HuH-7.5 (cell line): ENCODE measurements around the gene CHST11.

Experiments used
- DNase-seq: peaks from one replicate; pipeline ENCODE4 v3.0.0; 2011; ENCODE audit warnings: low spot score

CHST11 gene

DNA sequence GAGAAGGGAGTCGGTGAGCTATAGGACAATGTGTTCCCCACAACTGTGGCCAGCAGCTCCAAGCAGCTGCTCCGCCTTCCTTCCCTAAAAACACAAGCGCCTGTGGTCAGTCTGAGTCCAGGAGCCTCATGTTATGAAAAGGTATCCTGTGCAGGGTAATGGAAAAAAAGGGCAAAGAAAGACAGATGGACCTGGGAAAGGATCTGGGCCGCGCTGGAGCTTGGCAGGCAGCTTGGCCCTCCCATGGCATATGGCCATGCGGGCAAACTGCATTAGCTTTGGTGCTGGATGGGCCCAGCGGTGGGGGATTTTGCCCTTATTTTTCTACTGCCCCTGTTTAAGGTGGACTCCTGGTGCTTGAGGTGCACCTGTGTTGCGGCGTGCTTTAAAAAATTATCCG lies 23.7 kb upstream of the CHST11 start:
- no peak for DNase-seq

DNA sequence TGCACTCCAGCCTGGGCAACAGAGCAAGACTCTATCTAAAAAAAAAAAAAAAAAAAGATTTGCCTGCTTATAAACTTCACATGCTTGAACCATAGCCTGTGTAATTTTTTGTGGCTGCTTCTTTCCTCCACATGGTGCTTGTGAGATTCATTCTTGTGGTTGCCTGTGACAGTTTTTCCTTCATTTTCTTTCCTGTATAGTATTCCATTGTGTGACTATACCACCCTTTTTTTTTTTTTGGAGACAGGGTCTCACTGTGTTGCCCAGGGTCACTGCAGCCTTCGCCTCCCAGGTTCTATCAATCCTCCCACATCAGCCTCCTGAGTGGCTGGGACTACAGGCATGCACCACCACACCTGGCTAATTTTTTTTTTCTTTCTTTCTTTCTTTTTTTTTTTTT lies 22.6 kb upstream of the CHST11 start:
- DNase-seq = no peak

DNA sequence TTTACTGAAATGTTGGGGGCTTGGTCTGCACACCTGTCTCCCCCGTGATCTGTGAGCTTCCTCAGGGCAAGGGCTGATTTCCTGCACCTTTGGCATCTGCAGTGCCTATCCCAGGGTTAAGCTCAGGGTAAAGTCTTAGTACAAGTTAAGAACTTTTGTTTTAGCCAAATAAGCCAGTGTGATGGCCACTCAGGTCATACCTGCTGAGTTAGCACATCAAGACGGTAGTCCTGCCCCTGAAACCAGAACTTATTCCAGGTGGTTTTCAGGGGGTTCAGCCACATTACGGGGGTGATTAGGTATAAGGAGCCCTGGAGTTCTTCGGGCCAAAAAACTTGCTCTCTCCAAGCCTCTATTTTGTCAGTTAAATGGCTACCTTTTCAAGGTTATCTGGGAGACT lies 21.6 kb upstream of the CHST11 start:
- no peak for DNase-seq

DNA sequence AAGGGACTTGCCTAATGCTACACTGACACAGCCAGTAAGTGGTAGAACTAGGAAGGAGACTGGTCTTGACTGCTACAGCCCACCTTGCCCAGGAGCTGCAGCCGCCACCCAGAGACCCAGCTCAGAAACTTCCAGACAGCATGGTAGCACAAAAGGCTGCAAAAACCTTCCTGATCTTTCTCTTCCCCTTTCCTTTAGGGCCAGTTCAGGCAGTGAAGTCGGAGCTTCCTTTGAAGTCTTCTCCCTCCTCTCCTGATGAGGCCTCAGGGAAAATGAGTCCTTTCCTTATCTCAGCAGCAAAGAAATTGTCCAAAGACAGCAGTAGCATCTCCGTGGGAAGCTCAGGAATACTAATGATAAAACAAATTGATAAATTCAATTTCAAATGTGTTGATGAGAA lies 21.0 kb upstream of the CHST11 start:
- no peak for DNase-seq

DNA sequence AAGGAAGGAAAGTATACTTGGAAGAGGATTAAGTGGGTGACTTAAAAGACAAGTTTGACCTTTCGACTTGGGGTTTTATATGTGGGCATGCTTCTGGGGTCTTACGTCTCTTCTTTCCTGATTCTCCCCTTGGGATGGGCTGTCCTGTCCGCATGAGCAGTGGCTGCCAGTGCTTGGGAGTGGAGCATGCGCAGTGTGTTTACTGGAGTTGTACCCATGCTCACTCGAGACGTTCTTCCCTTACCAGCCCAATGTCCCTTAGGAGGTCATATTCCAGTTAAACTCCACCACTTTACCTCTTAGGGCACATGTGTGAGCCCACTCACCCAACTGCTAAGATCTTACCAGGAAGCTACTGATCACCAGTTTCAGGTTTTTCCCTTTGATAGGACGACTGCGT lies 20.0 kb upstream of the CHST11 start:
- DNase-seq = no peak

DNA sequence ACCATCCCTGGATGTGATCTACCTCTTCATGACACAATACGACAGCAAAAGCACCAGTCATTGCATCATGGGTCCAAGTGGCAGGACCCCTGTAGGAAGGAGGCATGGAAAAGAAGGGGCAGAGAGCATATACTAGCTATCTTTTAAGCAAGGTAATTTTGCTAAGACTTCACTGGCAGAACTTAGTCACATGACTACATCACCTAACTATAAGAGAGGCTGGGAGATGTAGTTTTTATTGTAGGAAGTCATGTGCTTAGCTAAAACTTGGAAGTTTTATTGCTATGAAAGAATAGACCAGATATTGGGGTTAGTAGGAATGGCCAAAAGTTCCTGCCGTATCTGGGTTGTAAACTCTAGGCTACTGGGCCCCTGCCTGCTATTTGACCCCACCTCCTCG lies 18.6 kb upstream of the CHST11 start:
- DNase-seq = no peak

DNA sequence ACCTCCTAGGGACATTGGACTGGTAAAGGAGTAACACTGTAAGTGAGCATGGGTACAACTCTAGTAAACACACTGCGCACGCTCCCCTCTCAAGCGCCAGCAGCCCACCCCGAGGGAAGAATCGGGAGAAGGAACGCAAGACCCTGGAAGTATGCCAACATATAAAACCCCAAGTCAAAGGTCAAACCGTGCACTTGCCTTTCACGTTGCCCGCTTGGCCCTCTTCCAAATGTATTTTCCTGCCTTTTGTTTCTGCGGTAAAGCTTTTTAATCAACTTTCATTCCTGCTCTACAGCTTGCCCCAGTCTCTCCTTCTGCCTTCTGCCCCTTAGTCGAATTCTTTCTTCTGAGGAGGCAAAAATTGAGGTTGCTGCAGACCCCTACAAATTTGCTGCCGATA lies 17.6 kb upstream of the CHST11 start:
- no peak for DNase-seq

DNA sequence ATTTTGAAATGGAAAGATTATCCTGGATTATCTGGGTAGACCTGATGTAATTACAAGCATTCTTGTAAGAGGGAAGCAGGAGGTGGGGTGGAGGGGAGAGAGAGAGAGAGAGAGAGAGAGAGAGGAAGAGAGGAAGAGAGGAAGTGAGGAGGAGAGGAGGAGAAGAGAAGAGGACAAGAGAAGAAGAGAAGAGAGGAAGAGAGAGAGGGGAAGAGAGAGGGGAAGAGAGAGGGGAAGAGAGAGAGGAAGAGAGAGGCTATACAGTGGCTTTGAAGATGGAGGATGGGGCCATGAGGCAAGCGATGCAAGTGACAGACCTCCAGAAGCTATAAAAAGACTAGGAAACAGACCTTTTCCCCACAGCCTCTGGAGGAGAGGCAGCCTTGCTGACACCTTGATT lies 13.7 kb upstream of the CHST11 start:
- DNase-seq = no peak

DNA sequence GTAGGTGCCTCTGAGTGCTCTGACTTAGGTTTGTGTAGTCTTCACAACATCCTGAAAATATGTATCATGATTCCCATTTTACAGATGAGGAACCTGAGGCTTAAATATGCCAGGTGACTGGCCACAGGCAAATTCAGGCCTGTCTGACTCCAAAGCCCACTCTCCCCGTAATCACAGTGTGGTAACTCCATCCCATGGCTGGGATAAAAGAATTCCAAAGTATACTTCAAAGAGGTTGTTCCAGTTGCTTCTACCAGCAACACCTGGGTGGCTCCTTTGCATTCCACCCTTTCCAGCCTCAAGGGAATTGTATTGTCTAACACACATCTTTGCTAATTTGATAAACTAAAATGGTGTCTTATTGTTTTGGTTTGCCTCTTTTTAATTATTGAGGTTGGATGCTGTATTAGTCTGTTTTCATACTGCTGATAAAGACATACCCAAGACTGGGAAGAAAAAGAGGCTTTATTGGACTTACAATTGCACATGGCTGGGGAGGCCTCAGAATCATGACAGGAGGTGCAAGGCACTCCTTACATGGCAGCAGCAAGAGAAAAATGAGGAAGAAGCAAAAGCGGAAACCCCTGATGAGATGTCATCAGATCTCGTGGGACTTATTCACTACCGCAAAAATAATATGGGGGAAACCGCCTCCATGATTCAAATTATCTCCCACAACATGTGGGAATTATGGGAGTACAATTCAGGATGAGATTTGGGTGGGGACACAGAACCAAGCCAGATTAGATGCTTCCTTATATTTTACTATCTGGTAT lies 9.9 kb upstream of the CHST11 start:
- DNase-seq = no peak

DNA sequence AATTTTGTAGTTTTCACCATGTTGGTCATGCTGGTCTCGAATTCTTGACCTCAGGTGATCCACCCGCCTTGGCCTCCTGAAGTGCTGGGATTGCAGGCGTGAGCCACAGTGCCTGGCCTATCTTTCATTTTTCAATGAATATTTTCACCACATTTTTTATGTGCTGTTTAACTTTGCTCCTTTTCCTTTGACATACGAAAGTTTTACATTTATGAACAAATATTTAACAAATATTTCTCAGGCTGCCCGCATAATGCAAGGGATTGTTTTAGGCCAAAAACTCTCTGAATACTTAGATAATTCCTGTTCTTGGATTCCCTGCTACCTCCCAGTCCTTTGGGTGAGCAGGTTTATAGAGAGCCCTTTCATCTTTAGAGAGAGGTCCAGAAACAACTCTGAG lies 8.7 kb upstream of the CHST11 start:
- no peak for DNase-seq

DNA sequence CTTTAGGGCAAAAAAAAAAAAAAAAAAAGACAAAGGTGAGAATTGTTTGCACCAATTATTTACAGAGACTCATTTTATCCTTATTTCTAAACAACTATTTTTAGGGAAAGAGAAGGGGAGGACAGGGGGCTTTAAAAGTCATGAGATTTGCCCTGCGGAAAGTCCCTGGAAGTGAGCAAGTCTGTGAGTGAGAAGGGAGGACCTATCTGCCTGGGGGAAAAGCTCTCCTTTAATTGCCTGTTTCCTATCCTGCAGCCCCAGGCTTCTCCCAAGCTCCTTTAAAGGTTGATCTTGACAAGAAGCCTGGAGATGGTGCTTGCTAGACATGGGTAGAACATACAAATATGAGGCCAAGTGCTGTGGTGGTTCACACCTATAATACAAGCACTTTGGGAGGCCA lies 8.3 kb upstream of the CHST11 start:
- DNase-seq = no peak

DNA sequence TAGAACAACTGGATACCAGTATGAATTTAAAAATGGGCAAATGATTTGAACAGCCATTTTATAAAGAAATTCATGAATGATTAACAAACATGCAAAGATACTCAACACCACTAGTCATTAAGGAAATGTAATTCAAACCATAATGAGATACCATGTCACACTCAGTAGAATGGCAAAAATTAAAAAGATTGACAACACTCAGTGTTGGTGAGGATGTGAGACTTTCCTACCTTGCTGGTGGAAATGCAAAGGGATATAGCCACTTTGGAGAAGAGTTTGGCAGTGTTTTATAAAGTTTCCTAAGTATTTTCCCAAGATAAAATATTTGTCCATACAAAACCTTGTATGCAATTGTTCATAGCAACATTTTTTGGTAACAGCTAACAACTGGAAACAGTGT lies 6.0 kb upstream of the CHST11 start:
- no peak for DNase-seq

DNA sequence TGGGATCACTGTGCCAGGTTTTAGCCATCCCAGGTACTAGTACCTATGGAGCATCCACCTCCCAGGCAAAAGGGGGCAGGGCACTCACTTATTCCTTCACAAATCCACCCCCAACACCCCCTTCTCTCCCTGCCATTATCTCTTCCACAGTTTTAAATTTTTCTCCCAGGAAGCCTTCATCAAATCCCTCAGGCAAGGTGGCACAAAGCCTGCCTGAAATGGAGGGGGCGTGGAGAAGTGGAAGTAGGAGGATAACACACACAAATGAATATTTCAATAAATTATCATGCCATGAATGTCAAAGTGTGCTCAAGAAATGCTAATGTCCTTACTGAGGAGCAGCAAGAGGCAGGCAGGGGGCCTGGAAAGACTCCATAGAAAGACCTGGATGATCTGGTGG lies 4.7 kb upstream of the CHST11 start:
- no peak for DNase-seq

DNA sequence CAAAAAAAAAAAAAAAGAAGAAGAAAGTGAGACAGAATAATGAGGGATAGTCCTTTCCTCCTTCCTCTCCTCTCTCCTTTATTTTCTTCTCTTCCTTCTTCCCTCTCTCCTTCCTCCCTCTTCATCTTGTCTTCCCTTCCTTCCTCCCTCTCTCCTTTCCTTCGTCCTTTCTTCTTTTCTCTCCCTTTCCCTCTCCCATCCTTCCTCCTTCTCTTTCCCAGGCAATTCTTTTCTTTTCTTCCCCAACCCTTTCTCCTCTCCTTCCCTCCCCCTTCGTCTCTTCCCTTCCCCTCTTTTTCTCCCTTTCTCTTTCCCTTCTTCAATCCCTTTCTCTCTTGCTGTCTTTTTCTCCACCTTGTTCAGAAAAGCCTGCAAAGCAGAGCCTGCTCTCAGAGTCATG lies 3.6 kb upstream of the CHST11 start:
- DNase-seq = no peak

DNA sequence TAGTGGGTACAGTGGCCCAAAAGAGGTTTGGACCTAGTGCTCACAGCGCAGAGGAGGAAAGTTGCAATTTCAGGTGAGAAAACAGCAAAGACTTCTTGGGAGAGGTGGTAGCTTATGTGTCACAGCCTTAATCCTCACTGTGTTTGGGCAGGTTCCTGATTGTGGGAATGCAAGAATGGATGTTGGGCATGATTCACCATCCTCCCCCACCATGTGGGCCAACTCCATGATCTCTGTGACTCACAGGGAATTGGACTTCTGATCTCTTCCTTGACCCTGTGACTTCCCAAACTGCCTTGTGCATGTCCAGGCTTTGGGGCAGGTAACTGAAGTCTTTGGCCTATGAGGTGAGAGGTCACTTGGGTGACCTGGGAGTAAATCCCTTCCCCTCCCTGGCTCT lies 1.8 kb upstream of the CHST11 start:
- DNase-seq = no peak

DNA sequence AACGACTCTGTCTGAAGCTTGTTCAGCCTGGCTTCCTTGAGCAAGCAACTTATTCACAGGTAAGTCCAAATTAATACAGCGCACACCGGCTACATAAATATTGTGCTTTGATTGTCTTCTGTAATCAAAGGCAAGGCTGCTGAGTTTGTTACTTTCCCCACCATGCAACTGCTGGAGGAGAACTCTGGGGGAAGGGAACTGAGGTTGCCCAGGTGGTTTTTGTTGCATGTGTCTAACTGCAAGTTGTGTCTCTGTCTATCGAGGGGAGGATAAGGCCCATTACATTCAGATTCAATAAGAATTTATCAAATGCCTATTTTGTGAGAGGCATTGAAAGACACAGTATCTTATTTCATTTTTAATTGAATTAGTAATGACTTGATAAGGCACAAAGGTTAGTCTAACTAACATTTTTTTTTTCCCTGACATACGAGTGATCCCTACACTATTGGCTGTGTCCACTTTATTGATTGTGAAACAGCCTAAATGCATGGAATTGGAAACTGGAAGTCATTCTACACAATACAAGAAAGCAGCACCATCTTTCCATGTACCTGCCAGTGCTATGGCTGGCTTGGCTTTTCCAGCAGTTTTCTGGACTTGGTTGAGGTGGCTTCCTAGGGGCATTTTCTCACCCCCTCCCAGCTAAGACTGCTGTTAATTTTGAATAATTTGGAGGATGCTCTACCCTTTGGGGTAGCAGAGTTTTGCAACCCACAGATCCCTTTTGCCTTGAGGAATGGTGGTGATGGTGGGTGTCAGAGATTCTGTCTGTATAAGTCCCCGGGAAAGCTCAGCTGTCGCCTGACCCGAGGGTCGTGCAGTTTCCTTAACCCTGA lies 951 bp upstream of the CHST11 start:
- DNase-seq = no peak

DNA sequence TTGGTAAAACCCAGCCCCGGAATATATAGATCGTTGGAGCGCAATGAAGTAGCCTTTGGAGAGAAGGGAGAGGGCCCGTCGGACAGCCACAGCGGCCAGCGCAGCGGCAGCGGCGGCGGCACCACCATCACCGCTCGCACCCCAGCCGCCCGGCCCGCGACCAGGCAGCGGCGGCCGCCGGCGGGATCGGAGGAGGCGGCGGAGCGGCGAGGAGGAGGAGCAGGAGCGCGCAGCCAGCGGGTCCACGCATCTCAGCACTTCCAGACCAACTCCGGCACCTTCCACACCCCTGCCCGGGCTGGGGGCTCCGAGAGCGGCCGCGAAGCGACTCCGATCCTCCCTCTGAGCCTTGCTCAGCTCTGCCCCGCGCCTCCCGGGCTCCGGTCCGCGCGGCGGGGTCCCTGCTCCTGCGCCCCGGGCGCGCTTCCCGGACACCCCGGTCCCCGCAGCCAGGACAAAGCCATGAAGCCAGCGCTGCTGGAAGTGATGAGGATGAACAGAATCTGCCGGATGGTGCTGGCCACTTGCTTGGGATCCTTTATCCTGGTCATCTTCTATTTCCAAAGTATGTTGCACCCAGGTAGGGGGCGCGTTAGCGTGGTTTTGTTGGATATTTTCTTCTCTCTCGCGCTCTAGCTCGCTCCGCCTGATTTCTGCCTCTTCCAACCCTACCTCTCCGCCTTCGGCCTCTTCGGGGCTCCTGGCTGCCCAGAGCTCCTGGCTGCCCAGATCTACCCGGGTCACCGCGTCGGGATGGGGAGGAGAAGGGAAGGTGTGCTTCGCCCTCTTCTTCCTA lies 400 bp downstream of the CHST11 start:
- peak; percentile 85 for DNase-seq

DNA sequence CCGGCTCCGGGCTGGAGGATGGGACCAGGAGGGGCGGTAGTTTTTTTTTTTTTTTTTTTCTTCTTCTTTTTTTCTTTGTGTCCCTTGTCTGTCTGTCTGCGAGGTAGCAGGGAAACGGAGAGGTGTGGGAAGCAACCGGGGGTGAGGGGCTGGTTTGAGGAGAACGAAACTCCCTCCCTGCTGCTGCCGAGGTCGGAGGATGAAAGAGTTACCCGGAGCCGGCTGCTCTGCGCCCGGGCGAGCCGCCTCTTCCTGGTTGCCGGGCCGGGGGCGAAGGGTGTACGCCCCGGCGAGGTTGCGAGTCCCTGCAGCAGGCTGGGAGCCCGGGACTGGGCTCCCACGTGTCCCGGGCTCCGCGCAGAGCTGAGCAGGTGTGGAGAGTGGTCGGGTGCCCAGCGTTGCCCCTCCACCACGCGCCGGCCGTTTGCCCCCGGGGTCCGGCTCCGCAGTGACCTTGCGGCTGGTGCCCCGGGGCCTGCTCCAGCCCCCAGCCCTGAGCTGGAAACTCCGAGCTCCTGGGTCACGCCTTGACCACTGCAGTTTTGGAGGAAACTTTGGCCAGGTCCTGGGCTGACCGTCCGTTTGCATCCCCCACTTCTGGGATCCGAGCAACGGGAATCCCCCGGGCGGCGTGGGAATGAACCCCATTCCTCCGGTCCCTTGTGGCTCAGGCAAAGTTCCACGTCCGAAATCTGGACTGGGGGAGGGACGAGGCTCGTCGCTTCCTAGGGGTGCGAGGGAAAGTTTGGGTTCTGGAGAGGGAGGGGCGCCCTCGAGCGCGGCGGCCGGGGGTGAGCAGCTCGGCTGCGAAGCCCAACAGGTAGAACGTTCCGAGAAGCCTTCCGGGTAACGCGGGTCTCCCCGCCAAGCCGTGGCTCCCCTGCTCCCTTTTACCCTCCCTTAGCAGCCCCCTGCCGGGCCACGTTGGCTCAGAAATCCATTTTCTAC lies 1.3 kb downstream of the CHST11 start:
- DNase-seq = peak; percentile 42

DNA sequence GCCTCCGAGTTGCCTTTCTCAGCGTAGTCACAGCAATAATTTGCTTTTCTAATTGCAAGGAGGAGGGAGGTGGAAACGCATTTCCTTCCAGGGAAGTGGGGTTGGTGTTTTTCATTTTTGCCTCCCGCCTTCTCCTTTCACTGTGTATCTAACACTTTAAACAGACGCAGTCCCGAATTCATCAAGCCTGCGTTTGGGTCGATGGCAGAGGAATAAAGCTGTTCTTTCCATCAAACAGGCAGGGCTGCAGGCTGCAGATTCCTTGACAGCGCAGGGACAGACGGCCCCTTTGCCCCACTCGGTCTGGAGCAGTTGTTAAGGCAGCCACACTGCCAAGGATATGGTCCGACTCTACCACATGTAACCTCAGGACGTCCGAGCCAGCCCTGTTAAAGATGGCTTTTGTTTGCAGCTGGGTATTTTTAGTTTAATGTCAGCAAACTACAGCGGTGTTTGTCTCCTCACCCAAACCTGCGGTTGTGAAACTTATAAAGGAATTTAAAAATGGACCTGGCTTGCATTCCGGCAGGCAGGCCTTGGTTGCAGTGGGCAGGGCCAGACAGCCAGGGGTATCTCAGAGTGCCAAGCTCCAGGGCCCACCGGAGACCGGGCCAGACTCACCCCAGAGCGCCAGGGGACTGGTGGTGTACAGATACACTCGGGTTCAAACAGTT lies 2.1 kb downstream of the CHST11 start:
- DNase-seq = peak; percentile 25

DNA sequence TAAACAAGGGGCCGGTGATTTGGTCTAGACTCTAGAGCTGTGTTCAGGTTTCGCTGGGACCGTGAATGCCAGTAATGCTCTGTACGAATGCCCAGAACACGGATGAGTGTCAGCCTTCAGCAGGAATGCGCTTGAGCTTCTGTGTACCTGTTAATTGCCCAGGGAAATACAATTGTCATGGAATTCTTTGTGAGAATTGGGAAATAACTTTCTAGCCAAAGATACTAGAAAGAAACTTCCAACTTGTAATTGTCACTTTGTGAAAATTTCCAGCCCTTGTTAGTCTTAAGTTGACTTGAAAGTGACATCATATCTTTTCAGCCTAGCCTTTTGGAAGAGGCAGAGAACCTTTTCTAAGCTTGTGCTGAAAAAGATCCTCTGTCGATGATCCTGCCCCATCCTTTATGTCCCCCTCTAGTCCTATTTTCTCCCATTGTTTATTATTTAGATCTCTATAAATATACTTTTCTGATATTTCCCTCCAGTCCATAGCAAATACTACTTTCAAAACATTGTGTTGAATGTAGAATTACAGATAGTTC lies 2.7 kb downstream of the CHST11 start:
- no peak for DNase-seq
